Right lung (tissue), 5 donors: ENCODE results near the gene MAGEA3. TPM values are rescaled to one million over a fixed set of nuclear protein-coding genes. Genes with fewer than 3 reads are reported as not detected.
"Not testable (repeated sequence)": the region's sequence is repeated elsewhere in the genome, so short reads cannot be mapped to it uniquely, and the experiment has no call there.

Experiments used
- DNase-seq, 2 donors: peaks; one replicate each; pipeline ENCODE4 v3.0.0-alpha.2; 2013
- polyA plus RNA-seq, 5 donors: library from polyadenylated mRNA; unstranded; fragments of 120-200 nt; gene quantifications; one replicate each; pipeline versions ENCODE4 v1.2.1 to v1.2.3, GENCODE V29; 2013; ENCODE audit warnings: inconsistent platforms in 1 of 5, low replicate concordance in 1 of 5; ENCODE audit not compliant: insufficient read length in 5 of 5, insufficient read depth in 1 of 5

The MAGEA3 gene
- polyA plus RNA-seq, 5 donors: not detected

GRCh38 chrX:152735860-152736511 lies 37.4 kb downstream of the MAGEA3 start:
- no peak for DNase-seq

- DNase-seq: not testable (repeated sequence)
Observed at GRCh38 chrX:152736528-152736927, 37.9 kb downstream of the MAGEA3 start.

GRCh38 chrX:152738560-152738959 lies 40.0 kb downstream of the MAGEA3 start:
- DNase-seq: no peak

Other genes starting within 250 kb of the MAGEA3 start
- gene GABRA3, start 247.5 kb upstream of the MAGEA3 start, polyA plus RNA-seq: under 1 TPM; 0.52 to 0.69 (median 0.55) TPM
- 1 to 10 TPM in 1 of 5 donors, under 1 TPM in 4; 0.67 to 1.0 (median 0.77) TPM for gene GABRQ, start 60.9 kb upstream of the MAGEA3 start, polyA plus RNA-seq
- not detected for gene CSAG2, start 10.5 kb downstream of the MAGEA3 start, polyA plus RNA-seq
- not detected for gene MAGEA2B, start 15.8 kb downstream of the MAGEA3 start, polyA plus RNA-seq
- gene CSAG1, start 34.9 kb downstream of the MAGEA3 start, polyA plus RNA-seq: not detected
- not detected for gene MAGEA12, start 35.0 kb downstream of the MAGEA3 start, polyA plus RNA-seq
- not detected for gene MAGEA2, start 55.0 kb downstream of the MAGEA3 start, polyA plus RNA-seq
- not detected for gene CSAG3, start 60.4 kb downstream of the MAGEA3 start, polyA plus RNA-seq
- not detected for gene MAGEA6, start 70.9 kb downstream of the MAGEA3 start, polyA plus RNA-seq
- gene CETN2, start 132.0 kb downstream of the MAGEA3 start, polyA plus RNA-seq: 100 to 1,000 TPM in 1 of 5 donors, 10 to 100 TPM in 4; 80.7 to 102 (median 89.7) TPM
- 10 to 100 TPM; 15.9 to 24.3 (median 19.0) TPM for gene NSDHL, start 132.3 kb downstream of the MAGEA3 start, polyA plus RNA-seq
- gene ZNF185, start 199.3 kb downstream of the MAGEA3 start, polyA plus RNA-seq: 10 to 100 TPM; 15.0 to 24.8 (median 20.4) TPM